ENCODE measurements around the gene KRTAP3-1.
"Not testable (repeated sequence)": the region's sequence is repeated elsewhere in the genome, so short reads cannot be mapped to it uniquely, and the experiment has no call there.

KRTAP3-1 gene

GRCh38 chr17:41008811-41009210 lies at the start of gene KRTAP3-1:
Gene KRTAP3-1 (minus strand): TSS chr17:41009128. CDS start chr17:41009074, 54 bp downstream.
- in situ Hi-C loops (cut with HindIII; ENCODE audit: low sequenced_read_pairs): no loop called here
- no peak for TF ChIP-seq CTCF (IDR thresholded peaks at IDR 0.05; ENCODE audit: low read depth, low read length, missing control alignments)
- DNase-seq (ENCODE audit: low read depth): no peak
- no peak within 1 kb of the TSS for H3K4me3 ChIP-seq (ENCODE audit: low read depth, low read length)

GRCh38 chr17:41057547-41057946 lies 48.6 kb upstream of the KRTAP3-1 start:
- no peak for TF ChIP-seq CTCF (IDR thresholded peaks at IDR 0.05; ENCODE audit: low read depth, low read length, missing control alignments)
- no peak for DNase-seq (ENCODE audit: low read depth)
- in situ Hi-C loops (cut with HindIII; ENCODE audit: low sequenced_read_pairs): no loop called here
- no peak overlapping the region for H3K4me3 ChIP-seq (ENCODE audit: low read depth, low read length)

GRCh38 chr17:41055130-41055529 lies 46.2 kb upstream of the KRTAP3-1 start, which contains the start of gene KRTAP2-2:
Gene KRTAP2-2 (minus strand): TSS chr17:41055230. CDS start chr17:41055211, 19 bp downstream.
- H3K4me3 ChIP-seq (ENCODE audit: low read depth, low read length); DNase-seq (ENCODE audit: low read depth); in situ Hi-C loops (cut with HindIII; ENCODE audit: low sequenced_read_pairs): not testable (repeated sequence)

GRCh38 chr17:41054556-41054955 lies 45.6 kb upstream of the KRTAP3-1 start:
- DNase-seq (ENCODE audit: low read depth); H3K4me3 ChIP-seq (ENCODE audit: low read depth, low read length); in situ Hi-C loops (cut with HindIII; ENCODE audit: low sequenced_read_pairs): not testable (repeated sequence)

- in situ Hi-C loops (cut with HindIII; ENCODE audit: low sequenced_read_pairs): no loop called here
- no peak for TF ChIP-seq CTCF (IDR thresholded peaks at IDR 0.05; ENCODE audit: low read depth, low read length, missing control alignments)
- H3K4me3 ChIP-seq (ENCODE audit: low read depth, low read length): no peak overlapping the region
- DNase-seq (ENCODE audit: low read depth): no peak
Observed at GRCh38 chr17:41054025-41054424, 45.1 kb upstream of the KRTAP3-1 start.

- no peak overlapping the region for H3K4me3 ChIP-seq (ENCODE audit: low read depth, low read length)
- no peak for TF ChIP-seq CTCF (IDR thresholded peaks at IDR 0.05; ENCODE audit: low read depth, low read length, missing control alignments)
- in situ Hi-C loops (cut with HindIII; ENCODE audit: low sequenced_read_pairs): no loop called here
- no peak for DNase-seq (ENCODE audit: low read depth)
Observed at GRCh38 chr17:41052566-41052965, 43.6 kb upstream of the KRTAP3-1 start.

GRCh38 chr17:41049110-41049509 lies 40.2 kb upstream of the KRTAP3-1 start:
- H3K4me3 ChIP-seq (ENCODE audit: low read depth, low read length): no peak overlapping the region
- in situ Hi-C loops (cut with HindIII; ENCODE audit: low sequenced_read_pairs): no loop called here
- no peak for DNase-seq (ENCODE audit: low read depth)

More at GRCh38 chr17:41049110-41049509, 40.2 kb upstream of the KRTAP3-1 start:
- TF ChIP-seq CTCF (IDR thresholded peaks at IDR 0.05; ENCODE audit: low read depth, low read length, missing control alignments): no peak

Data from astrocyte of the cerebellum (primary cell).